GM19043 (cell line): ENCODE measurements around the gene LYRM7.
"Not testable (repeated sequence)": the region's sequence is repeated elsewhere in the genome, so short reads cannot be mapped to it uniquely, and the experiment has no call there.

Experiments
- ATAC-seq: cut with Tn5 transposase; IDR thresholded peaks from one replicate; pipeline ENCODE4 v1.9.1; 2021; ENCODE audit warnings: low read depth; ENCODE audit not compliant: unreplicated experiment

The LYRM7 gene

GRCh38 chr5:131171276-131171810 is 599 bp downstream of the LYRM7 start:
- no peak for ATAC-seq

DNA sequence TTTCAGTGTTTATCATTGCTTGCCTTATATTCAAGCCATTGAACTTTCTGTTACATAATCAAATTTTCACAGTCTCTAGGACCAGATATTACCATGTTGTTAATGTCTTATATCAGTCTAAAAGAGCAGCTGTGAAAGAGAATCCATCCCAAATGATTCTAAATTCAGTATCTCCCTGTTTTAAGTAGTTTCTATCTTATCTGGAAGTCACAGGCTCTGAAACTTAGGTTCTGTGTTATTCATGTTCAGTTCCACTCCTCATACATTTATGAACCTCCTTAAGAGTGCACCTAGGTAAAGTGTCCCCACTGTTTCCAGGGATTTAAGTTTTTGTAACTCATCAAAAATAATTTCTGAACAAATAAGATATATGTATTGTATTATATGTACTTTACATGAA is 9.7 kb downstream of the LYRM7 start:
- ATAC-seq = no peak

GRCh38 chr5:131182839-131183238 is 12.1 kb downstream of the LYRM7 start:
- no peak for ATAC-seq

- no peak for ATAC-seq
These were observed 14.9 kb downstream of the LYRM7 start for GRCh38 chr5:131185523-131186104.

GRCh38 chr5:131186561-131187256 is 16.0 kb downstream of the LYRM7 start:
- ATAC-seq = no peak

GRCh38 chr5:131193106-131193505 is 22.4 kb downstream of the LYRM7 start:
- no peak for ATAC-seq

DNA sequence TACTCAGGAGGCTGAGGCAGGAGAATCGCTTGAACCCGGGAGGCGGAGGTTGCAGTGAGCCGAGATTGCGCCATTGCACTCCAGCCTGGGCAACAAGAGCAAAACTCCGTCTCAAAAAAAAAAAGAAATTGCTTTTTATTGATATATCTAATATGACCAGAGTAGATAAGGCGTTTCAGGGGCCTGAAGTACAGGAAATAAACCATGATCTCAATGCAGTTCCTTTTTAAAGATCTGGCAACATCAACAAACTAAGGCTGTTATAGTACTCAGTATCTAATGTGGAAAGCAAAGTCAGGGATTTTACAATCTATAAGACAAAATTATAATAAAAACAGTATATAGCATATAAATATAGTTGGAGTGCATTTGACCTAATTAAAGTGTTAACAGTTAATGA is 23.2 kb downstream of the LYRM7 start:
- ATAC-seq = not testable (repeated sequence)

DNA sequence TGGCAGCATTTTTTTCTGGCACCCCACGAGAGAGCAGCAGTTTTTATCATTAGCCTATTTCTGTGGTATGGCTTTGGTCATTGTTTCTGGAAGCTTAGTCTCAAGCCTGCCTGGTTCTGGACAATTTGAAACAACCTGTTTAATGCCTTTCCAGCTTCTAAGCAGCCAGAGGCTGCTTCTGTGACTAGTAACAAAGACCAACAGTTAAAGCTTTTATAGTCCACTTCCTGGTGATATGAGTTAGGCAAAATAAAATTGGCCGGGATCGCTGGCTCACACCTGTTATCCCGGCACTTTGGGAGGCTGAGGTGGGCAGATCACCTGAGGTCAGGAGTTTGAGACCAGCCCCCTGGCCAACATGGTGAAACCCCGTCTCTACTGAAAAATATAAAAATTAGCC is 24.0 kb downstream of the LYRM7 start:
- no peak for ATAC-seq

DNA sequence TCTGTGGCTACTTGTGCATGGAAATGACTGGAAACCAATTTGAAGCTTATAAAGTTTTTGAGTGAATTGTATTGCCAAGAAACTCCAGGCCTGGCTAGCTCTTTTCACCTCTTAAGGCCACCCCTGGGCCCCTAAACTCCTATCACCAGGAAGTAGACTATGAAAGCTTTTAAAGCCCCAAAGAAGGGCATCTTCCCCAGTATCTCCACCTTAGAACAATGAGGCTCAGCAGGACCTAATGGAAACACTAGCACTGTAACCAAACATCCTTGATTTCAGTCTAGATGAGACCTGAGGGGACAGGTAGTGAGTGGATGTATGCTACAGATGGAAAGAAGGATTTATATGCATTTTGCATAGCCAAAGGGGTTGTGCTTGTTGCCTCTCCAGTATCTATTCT is 25.0 kb downstream of the LYRM7 start:
- no peak for ATAC-seq

GRCh38 chr5:131196331-131196730 is 25.6 kb downstream of the LYRM7 start:
- no peak for ATAC-seq

GRCh38 chr5:131198625-131199024 is 27.9 kb downstream of the LYRM7 start:
- ATAC-seq = no peak

GRCh38 chr5:131200560-131200959 is 29.8 kb downstream of the LYRM7 start:
- no peak for ATAC-seq

DNA sequence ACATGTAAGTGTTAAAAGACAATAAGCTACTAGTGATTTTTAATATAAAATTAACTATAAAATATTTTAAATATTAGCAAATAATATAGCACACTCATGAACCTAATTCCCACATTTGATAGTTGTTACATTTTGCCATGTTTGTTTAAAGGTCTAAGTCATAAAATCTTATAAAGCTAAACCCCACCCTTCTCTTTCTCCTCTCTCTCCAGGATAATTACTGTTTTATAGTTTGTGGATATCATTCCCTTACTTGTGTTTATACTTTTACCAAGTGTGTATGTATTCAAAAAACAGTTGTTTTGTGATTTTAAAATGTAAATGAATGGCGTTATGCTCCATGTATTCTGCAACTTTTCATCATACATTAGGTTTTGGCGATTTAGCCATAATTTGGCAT is 34.2 kb downstream of the LYRM7 start:
- ATAC-seq = no peak

DNA sequence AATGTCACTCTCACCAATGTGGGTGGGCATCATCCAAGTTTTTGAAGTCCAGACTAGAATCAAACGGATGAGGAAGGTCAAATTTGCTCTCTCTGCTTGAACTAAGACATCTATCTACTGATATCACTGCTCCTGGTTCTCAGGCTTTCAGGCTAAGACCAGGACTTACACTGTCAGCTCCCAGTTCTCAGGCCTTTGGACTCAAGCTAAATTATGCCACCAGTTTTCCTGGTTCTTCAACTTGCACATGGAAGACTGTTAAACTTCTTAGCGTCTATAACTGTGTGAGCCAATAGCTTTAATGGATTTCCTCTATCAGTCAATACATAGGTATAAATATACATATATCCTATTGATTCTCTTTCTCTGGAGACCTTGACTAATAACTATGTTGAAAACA is 35.3 kb downstream of the LYRM7 start:
- no peak for ATAC-seq

- no peak for ATAC-seq
These were observed 36.0 kb downstream of the LYRM7 start for GRCh38 chr5:131206772-131207171.

DNA sequence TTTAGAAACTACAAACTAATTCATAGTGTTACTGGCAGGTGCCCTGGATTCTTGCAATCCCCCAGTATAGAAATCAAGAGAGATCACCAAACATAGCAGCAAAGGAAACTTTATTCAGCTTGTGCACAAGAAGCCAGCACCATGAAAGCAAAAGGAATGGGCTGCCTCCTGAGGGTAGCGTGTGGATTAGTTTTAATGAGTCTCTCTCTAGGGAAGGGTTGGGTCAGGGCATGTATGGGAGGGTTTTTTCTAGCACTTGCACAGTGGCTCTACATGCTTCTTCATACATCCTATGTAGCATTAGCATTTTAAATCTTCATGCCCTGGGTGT is 38.4 kb downstream of the LYRM7 start:
- ATAC-seq = no peak

DNA sequence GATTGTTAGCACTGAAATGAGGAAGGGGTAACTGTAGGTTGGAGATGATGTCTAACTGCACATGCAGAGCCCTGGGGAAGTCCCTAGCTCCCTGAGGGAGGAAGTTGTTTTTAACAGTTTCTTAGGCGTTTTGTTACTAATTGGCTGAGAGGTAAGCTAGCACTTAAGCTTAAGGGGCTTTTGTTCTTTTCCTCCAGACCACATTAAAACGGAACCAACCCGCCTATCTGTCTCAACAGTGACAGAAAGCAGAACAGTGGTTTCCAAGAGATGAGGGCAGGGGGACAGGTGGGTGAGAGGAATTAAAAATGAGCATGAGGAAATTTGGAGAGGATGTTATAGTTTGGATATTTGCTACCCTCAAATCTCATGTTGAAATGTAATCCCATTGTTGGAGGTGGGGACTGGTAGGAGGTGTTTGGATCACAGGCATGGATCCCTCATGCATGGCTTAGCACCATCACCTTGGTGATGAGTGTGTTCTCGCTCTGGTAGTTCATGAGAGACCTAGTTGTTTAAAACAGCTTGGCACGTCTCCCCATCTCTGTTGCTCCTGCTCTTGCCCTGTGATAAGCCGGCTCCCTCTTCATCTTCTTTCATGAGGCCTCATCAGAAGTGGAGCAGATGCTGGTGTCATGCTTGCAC is 38.9 kb downstream of the LYRM7 start:
- peak; percentile 82 for ATAC-seq

DNA sequence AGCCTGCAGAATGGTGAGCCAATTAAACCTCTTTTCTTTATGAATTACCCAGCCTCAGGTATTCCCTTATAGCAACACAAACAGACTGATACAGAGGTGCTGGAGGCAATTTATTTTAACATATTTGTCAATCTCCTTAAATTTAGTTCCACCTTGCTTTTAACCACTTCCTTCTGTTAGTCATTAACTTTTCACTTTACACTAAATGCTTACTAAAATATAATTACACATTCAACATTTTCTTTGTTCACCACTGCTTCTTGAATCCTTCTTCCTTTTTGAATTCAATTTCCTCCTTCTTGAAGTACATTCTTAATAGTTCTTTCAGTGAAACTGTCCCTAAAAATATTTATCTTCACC is 39.4 kb downstream of the LYRM7 start:
- no peak for ATAC-seq

- no peak for ATAC-seq
These were observed 40.9 kb downstream of the LYRM7 start for GRCh38 chr5:131211669-131212068.

GRCh38 chr5:131212471-131213021 is 41.8 kb downstream of the LYRM7 start:
- no peak for ATAC-seq

DNA sequence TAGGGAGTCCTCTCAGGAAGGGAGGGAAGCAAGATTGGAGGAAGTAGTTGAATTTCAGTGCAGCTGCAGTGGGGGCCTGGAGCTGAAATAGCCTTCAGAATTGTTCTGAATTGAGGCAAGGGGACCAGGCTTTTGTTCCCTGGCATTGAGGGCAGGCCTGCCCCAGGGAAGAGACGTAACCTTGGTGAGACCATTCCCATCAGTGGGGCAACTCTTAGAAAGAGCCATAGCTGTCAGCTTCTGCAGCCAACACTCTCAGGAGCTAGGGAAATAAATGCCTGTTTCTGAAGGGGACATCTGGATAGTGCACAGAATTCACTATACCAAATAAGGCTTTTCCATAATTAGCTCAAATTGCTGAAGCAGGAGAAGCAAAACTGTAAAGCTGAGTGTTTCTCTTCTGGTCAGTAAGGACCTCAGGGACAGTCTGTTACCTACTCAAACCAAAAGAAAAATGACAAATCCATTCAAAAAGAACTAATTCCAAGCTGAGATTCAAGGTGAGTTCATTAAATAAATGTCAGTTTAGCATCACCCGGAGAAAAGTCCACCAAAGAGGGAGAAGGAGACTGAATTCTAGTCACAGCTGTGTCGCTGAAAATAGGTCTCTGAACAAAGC is 44.0 kb downstream of the LYRM7 start:
- ATAC-seq = no peak
